GM23338 (cell line): ENCODE data around the gene ZNF526. TPM values are rescaled to one million over a fixed set of nuclear protein-coding genes. Genes with fewer than 3 reads are reported as not detected.

Experiments used
- ATAC-seq: fragments of 200-7000 bp; cut with Tn5 transposase; 3 replicates; pipeline ENCODE4 v1.9.1; 2020
- DNase-seq: peaks from one replicate; pipeline ENCODE4 v3.0.0-alpha.2; 2015; ENCODE audit warnings: low spot score
- H2AFZ ChIP-seq: fragments of 200-600 bp; sonication (generic); 2 replicates; pipeline ENCODE4 v1.8.0; 2016; ENCODE audit warnings: antibody characterized with exemption, mild to moderate bottlenecking, moderate library complexity
- H3F3A ChIP-seq: fragments of 200-600 bp; sonication (generic); replicated peaks from 2 replicates; pipeline ENCODE4 v1.8.0; 2017; ENCODE audit warnings: antibody characterized with exemption, mixed run types, low read depth
- H3K27ac ChIP-seq: fragments of 200-600 bp; sonication (generic); 2 replicates; pipeline ENCODE4 v1.6.1; 2016; ENCODE audit warnings: low read depth
- H3K27me3 ChIP-seq: fragments of 200-600 bp; sonication (generic); 2 replicates; pipeline ENCODE4 v1.8.0; 2016; ENCODE audit warnings: mild to moderate bottlenecking, mixed run types, moderate library complexity; ENCODE audit not compliant: insufficient read depth
- H3K36me3 ChIP-seq: fragments of 200-600 bp; sonication (generic); 2 replicates; pipeline ENCODE4 v1.8.0; 2016; ENCODE audit warnings: mild to moderate bottlenecking; ENCODE audit not compliant: insufficient read depth
- H3K4me1 ChIP-seq: fragments of 200-600 bp; sonication (generic); 2 replicates; pipeline ENCODE4 v1.8.0; 2016; ENCODE audit warnings: mild to moderate bottlenecking, moderate library complexity; ENCODE audit not compliant: insufficient read depth
- H3K4me2 ChIP-seq: fragments of 200-600 bp; sonication (generic); 2 replicates; pipeline ENCODE4 v1.7.1; 2017; ENCODE audit warnings: mixed run types
- H3K4me3 ChIP-seq: fragments of 200-600 bp; sonication (generic); 2 replicates; pipeline ENCODE4 v1.6.1; 2016; ENCODE audit warnings: mixed run types
- H3K79me2 ChIP-seq: fragments of 200-600 bp; sonication (generic); replicated peaks from 2 replicates; pipeline ENCODE4 v1.8.0; 2017; ENCODE audit warnings: mild to moderate bottlenecking; ENCODE audit not compliant: insufficient read depth
- H3K9me2 ChIP-seq: fragments of 200-600 bp; sonication (generic); 2 replicates; pipeline ENCODE4 v1.8.0; 2017; ENCODE audit not compliant: insufficient read depth
- H4K20me1 ChIP-seq: fragments of 200-600 bp; sonication (generic); replicated peaks from 2 replicates; pipeline ENCODE4 v1.8.0; 2017; ENCODE audit warnings: mild to moderate bottlenecking; ENCODE audit not compliant: insufficient read depth
- H3K27ac Mint-ChIP-seq: 2 replicates; pipeline ENCODE4 v1.8.0; 2020; ENCODE audit warnings: inconsistent platforms, mild to moderate bottlenecking, moderate library complexity, mixed read lengths
- H3K27me3 Mint-ChIP-seq: 3 replicates; pipeline ENCODE4 v1.8.0; 2022; ENCODE audit warnings: low read depth, mild to moderate bottlenecking, moderate library complexity, mixed read lengths, inconsistent platforms; ENCODE audit not compliant: insufficient read depth, poor library complexity
- H3K36me3 Mint-ChIP-seq: 3 replicates; pipeline ENCODE4 v1.8.0; 2021; ENCODE audit warnings: low read depth, mild to moderate bottlenecking, inconsistent platforms, moderate library complexity, mixed read lengths
- H3K4me1 Mint-ChIP-seq: 3 replicates; pipeline ENCODE4 v1.8.0; 2020; ENCODE audit warnings: mild to moderate bottlenecking, inconsistent platforms, mixed read lengths
- H3K4me3 Mint-ChIP-seq: 3 replicates; pipeline ENCODE4 v1.8.0; 2021; ENCODE audit warnings: moderate library complexity, mild to moderate bottlenecking, inconsistent platforms, mixed read lengths
- H3K9me3 Mint-ChIP-seq: 3 replicates; pipeline ENCODE4 v1.8.0; 2020; ENCODE audit warnings: moderate library complexity, mild to moderate bottlenecking, inconsistent platforms, mixed read lengths
- CREB1 ChIP-seq: fragments of 250-450 bp; sonication (Bioruptor Pico); IDR thresholded peaks from 2 replicates; pipeline ENCODE4 v1.5.0; 2020; ENCODE audit warnings: low read depth, mild to moderate bottlenecking, moderate library complexity
- CTCF ChIP-seq, 2 experiments: fragments of 200-600 bp in 1 of 2; sonication (generic) in 1 of 2; conservative IDR thresholded peaks; 2 replicates each; pipeline versions ENCODE4 v1.5.1 to v1.6.1; 2016 to 2017; ENCODE audit warnings: antibody characterized with exemption in 2 of 2, low read depth in 2 of 2, mild to moderate bottlenecking in 2 of 2, moderate library complexity in 1 of 2
- EZH2 ChIP-seq: fragments of 200-600 bp; sonication (generic); IDR thresholded peaks from one replicate; pipeline ENCODE4 v1.8.0; 2017; ENCODE audit warnings: antibody characterized with exemption, mild to moderate bottlenecking, low read depth; ENCODE audit not compliant: unreplicated experiment
- EZH2phosphoT487 ChIP-seq: fragments of 200-600 bp; sonication (generic); IDR thresholded peaks from one replicate; pipeline ENCODE4 v1.8.1; 2018; ENCODE audit warnings: antibody characterized with exemption; ENCODE audit not compliant: unreplicated experiment
- NANOG ChIP-seq: IDR thresholded peaks from 2 replicates; pipeline ENCODE4 v1.6.1; 2016; ENCODE audit warnings: antibody characterized with exemption, borderline replicate concordance
- POLR2AphosphoS5 ChIP-seq: IDR thresholded peaks from 2 replicates; pipeline ENCODE4 v1.6.1; 2016; ENCODE audit warnings: antibody characterized with exemption, low read depth
- REST ChIP-seq: IDR thresholded peaks from one replicate; pipeline ENCODE4 v1.6.1; 2018; ENCODE audit warnings: antibody characterized with exemption; ENCODE audit not compliant: unreplicated experiment
- ZNF462 ChIP-seq: fragments of 250-450 bp; sonication (Bioruptor Pico); IDR thresholded peaks from 2 replicates; pipeline ENCODE4 v1.5.0; 2020; ENCODE audit warnings: mild to moderate bottlenecking, moderate library complexity
- long read RNA-seq: library from polyadenylated mRNA; unstranded; transcript quantifications from one replicate; pipeline ENCODE4 v2.0.0, GENCODE V29; 2020; ENCODE audit not compliant: unreplicated experiment
- polyA plus RNA-seq: library from polyadenylated mRNA; unstranded; fragments of >200 nt; fragmentation: Nextera tagmentation; extraction: Ambion mirVana; gene quantifications from 2 replicates; pipeline ENCODE4 v1.2.1, GENCODE V29; 2016
- total RNA-seq: library from RNA; depleted of rRNA; stranded (reverse); fragments of >200 nt; shearing (Covaris generic); gene quantifications from 2 replicates; pipeline ENCODE4 v1.2.3, GENCODE V29; 2014; rRNA removed

The ZNF526 gene
- total RNA-seq (12.7 and 13.3 TPM in 2 replicates), polyA plus RNA-seq (4.7 and 5.8 TPM in 2 replicates)
- long read RNA-seq, full-length matches to known transcripts, result 2 of 5 reads
- long read RNA-seq, partial matches to known transcripts, result 0 of 5 reads
- long read RNA-seq, other reads (novel, unspliced or antisense), result 3 of 5 reads

- peak within 1 kb of the TSS; percentile 95 for H3K4me2 ChIP-seq
- TF ChIP-seq ZNF462 (CRISPR knock-in tag) (no peak), POLR2AphosphoS5 (peak; percentile 95), REST (no peak), CREB1 (CRISPR knock-in tag) (peak; percentile 43; the same call in 1 of the 2 replicates), CTCF (conservative IDR thresholded peaks at IDR 0.05; ENCODE audit: low read depth in 2 of 2) (no peak; a peak in 1 of 4 replicates), EZH2phosphoT487 (no peak), EZH2 (no peak), NANOG (no peak)
- Mint-ChIP-seq H3K27ac (peak within 1 kb of the TSS; percentile 94), H3K4me1 (peaks cover 32% of the 10 kb centered on the region), H3K36me3 (peaks cover 30% of the 10 kb centered on the region), H3K9me3 (no peaks in the 10 kb centered on the region), H3K27me3 (peaks cover 30% of the 10 kb centered on the region), H3K4me3 (peak within 1 kb of the TSS; percentile 94)
- peak; percentile 81 for ATAC-seq
- H3K4me1 ChIP-seq, result peaks cover 9% of the 10 kb centered on the region
- no peaks in the 10 kb centered on the region for H3K27me3 ChIP-seq
- peak within 1 kb of the TSS; percentile 41 for H3K27ac ChIP-seq
- peaks cover 24% of the 10 kb centered on the region for H4K20me1 ChIP-seq
- H3K36me3 ChIP-seq, result no peaks in the 10 kb centered on the region
- H3K79me2 ChIP-seq, result peaks cover 40% of the 10 kb centered on the region
- H2AFZ ChIP-seq, result no peak within 1 kb of the TSS; the same call in 1 of the 2 replicates
- peaks cover 28% of the 10 kb centered on the region for H3F3A ChIP-seq
- H3K4me3 ChIP-seq, result peak within 1 kb of the TSS; percentile 89
- no peaks in the 10 kb centered on the region for H3K9me2 ChIP-seq
- peak; percentile 99 for DNase-seq
Observed at GRCh38 chr19:42219812-42220750, at the start of gene ZNF526. TSS of gene ZNF526 (plus strand) at chr19:42220312. CDS start at chr19:42224404, 4,092 bp downstream.
